SHP77 (cell line): ENCODE data around the gene RPL7A.

Source experiments
- DNase-seq, 2 experiments: peaks; one replicate each; lab custom pipeline; 2025; lab: John Stamatoyannopoulos, UW

Gene RPL7A

DNA sequence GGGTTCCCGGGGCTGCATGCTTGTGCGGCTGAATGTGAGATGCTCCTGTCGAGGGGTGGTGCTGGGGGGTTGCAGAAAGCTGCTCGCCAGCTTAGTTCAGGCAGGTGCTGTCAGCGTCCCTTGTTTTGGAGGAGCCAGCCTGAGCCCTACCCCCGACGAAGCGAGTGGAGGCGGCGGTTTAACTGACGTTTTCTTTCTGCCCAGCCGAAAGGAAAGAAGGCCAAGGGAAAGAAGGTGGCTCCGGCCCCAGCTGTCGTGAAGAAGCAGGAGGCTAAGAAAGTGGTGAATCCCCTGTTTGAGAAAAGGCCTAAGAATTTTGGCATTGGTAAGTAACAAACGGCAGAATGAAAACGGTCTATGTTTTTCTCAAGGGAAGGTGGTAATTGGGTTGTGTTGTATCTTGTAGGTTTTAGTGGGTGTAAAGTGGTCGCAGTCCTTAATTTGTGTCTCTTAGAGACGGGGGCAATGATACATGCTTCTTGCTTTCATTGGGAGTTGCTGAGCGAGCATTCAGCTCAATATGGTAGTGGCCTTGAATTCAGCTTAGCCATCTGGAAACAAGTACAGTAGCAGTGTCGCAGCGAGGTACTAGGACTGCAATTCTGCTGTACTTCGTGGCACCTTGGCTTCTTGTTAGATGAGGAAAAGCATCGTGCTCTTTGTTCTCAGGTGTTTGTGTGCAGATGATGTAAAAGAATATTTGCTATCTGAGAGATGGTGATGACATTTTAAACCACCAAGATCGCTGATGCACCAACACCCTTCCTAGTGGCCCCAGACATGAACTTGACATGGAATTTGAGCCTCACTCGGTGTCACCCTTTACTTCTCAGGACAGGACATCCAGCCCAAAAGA lies 928 bp downstream of the RPL7A start:
- DNase-seq: no peak

DNA sequence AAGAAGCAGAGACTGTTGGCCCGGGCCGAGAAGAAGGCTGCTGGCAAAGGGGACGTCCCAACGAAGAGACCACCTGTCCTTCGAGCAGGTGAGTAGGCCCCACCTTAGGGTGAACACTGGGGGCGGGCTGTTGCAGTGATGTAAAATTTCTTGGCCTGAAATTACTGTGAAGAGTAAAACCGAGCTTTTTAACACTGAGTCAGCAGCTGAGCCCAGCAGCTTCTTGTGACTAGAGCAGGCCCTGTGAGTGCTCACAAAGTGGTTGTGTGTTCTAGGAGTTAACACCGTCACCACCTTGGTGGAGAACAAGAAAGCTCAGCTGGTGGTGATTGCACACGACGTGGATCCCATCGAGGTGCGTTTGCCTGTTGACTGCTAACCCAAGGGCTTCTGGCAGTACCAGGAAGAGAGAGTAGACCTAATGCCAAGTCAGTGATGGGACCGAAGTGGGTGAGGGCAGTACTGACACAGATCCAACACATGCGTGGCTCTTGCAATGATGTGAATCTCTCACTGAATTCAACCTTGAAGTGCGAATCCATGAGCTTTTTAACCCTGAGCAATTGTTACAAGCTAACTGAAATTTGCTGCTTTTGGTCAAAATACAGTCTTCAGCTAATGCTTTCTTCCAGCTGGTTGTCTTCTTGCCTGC lies 2.1 kb downstream of the RPL7A start:
- DNase-seq: no peak

DNA sequence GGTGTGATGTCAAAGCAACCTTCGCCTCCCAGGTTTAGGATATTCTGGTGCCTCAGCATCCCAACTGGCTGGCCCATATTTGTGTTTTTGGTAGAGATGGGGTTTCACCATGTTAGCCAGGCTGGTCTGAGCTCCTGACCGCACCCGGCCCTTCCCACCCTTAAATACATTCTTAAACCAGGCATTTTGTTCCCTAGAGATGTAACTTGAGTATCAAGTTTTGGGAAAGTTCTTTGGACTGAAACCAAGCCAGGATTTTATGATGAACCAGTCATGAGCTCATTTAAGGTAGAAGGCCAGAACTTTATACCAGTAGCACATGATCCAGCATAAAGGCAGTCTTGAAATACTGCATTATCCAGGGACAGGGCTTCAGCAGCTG lies 3.5 kb downstream of the RPL7A start:
- DNase-seq: no peak

DNA sequence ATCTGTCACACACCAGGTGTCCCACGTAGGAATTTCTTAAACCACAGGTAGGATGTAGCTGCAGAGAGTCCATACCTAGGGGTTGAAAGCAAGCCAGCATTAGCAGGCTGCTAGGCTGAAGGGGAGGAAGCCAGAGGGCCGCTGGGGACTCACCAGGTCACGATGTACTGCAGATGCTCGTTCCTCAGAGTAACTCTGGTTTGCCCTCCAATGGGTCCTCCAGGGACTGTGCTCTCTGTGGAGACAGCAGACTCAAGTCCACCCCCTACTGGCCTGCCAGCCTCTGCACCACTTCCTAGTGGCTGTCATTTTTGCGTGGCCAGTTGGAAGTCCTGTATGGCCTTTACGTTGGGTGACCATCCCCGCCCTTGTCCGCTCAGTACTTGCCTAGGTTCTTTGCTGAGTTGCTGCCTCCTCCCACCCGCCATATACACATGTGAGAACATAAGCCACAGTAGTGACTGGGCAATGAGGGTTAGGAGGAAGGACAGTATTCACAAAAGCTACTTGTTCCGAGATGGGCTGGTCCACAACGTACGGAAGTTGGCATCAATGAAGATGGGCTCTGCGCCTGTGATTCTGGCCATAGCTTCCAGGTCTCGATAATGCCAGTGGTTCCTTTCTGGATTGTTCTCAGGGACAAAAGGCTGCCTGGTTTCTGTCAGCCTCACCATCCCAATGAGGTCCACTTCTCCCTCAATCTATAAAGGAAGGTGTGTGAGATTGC lies 4.1 kb downstream of the RPL7A start:
- peak; percentile 35 to 58 for DNase-seq

DNA sequence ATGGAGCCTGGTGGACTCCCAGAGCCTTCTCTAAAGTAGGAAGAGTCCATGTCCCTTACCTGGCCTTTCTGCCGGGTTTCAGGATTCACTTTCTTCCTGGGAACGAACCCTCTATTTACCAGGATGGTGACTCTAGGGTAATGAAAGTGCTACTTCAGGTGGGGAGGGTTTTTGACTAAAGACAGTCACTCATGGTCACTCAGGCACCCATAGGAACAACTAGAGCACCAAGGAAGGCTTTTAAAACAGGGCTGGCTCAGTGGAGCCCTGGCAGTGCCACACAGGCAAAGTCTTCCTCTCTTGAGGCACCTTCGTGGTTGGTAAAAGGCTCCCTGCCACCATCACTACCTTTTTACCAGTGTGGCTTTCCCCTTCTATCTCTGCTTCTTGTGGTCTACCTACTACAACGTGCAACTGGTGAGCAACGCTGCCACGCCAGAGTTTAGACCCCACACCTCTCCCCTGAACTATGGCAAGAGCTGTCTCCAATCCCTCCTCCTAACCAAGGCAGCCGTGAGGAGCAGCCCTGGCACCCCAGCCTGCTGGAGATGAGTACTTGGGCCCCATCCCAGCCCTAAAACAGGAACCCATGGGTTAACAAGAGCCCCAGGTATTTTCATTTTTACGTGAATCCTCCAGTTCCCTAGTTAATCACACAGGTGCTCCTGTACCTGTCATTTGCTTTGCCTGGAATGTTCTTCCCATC lies 4.8 kb downstream of the RPL7A start:
- no peak for DNase-seq

DNA sequence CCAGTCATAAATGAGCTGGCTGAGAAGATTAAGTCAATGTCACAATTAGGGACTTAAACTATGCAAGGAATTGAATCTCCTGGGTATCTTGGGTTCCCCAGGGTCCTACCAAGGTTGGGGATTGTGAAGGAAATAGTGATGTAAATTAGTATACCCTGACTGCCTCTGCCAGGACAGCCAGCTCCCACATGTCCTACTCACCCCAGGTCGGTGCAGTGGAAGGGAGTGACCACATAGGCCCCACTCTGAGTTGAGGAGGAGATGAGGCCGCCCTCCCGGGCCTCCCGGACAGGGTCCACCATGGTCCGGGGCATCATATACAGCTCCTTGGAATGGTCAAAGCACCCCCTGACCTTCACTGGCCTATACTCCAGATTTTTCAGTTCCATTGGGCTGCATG lies 5.5 kb downstream of the RPL7A start:
- no peak for DNase-seq

DNA sequence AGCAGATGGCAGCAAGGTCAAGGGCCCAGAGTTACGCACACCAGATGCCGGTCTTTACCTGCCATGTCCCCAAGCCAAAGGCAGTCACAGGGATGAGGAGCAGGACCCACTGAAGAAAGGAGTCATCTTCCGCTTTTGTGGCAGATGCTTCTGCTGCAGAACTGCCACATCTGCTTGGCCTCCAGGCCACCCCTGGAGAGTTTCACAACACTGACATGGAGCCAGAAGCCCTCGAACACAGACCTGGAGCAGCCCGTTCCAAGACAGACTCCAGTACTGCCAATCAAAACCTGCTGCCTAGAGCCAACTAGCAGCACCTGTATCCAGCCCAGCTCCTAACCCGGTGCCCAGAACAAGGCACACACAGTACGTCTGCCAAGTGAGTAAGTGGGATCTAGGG lies 6.7 kb downstream of the RPL7A start:
- no peak for DNase-seq

DNA sequence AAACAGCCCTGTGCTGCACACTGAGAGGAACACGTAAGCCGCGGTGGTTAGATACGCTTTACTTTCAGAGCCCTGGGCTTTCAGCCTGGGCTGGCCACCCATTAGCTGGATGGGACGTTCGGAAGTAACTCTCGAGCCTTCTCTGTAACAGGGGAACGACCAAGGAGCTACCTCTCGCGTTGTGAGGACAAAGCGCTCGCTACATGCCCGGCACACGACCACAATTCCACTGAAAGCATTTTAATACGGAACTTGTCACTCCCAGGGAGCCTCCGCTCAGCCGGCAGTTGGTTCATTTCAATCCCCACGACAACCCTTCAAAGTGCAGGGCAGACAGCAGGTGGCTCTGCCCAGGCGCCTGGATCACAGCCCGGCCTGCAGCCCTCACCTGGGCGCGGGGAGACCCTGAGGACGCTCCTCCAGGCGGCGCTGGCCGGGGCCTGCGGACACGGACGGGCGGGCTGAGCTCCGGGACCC lies 7.9 kb downstream of the RPL7A start:
- DNase-seq: no peak

DNA sequence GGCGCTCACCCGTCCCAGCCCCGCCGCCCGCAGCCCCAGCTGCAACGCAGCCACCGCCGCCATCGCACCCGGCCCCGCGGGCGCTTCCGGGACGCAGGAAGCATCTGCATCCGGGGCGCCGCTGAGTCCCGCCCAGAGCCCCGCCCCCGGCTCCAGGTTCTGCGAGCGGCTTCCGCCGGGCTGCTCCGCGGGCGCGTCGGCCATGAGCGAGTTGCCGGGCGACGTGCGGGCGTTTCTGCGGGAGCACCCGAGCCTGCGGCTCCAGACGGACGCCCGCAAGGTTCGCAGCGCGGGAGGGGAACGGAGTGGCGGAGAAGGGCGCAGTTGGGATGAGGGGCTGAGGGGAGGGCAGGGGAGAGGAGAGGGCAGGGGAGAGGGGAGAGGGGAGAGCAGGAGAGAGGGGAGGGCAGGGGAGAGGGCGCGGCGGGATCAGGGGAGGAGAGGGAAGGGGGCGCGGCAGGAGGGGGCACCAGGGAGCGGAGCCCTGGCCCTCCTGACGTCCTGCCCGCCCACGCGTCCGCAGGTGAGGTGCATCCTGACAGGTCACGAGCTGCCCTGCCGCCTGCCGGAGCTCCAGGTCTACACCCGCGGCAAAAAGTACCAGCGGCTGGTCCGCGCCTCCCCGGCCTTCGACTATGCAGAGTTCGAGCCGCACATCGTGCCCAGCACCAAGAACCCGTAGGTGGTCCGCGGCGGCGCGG lies 8.5 kb downstream of the RPL7A start, which contains the start of the genes SURF1 and SURF2:
SURF1 (minus strand) TSS at position 97 of the 701 bp plus-strand sequence; CDS start at position 63, 34 bp downstream.
SURF2 (plus strand) TSS at position 160 of the 701 bp plus-strand sequence; CDS start at position 203, 43 bp downstream.
- DNase-seq: peak; percentile 68 to 88

DNA sequence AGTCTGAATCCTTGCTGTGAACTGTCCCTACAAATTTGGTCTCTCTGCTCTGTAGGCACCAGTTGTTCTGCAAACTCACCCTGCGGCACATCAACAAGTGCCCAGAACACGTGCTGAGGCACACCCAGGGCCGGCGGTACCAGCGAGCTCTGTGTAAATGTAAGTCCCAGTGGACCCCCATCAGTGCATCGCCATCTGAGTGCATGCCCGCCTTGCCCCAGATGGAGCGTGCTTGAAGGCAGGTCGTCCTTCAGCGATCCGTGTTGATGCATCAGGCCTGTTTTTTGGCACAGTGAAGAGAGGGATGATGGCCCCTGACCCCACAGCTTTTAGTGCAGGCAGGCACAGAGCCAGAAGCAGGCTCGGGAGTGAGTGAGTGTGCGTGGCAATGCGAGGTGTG lies 9.6 kb downstream of the RPL7A start:
- no peak for DNase-seq

DNA sequence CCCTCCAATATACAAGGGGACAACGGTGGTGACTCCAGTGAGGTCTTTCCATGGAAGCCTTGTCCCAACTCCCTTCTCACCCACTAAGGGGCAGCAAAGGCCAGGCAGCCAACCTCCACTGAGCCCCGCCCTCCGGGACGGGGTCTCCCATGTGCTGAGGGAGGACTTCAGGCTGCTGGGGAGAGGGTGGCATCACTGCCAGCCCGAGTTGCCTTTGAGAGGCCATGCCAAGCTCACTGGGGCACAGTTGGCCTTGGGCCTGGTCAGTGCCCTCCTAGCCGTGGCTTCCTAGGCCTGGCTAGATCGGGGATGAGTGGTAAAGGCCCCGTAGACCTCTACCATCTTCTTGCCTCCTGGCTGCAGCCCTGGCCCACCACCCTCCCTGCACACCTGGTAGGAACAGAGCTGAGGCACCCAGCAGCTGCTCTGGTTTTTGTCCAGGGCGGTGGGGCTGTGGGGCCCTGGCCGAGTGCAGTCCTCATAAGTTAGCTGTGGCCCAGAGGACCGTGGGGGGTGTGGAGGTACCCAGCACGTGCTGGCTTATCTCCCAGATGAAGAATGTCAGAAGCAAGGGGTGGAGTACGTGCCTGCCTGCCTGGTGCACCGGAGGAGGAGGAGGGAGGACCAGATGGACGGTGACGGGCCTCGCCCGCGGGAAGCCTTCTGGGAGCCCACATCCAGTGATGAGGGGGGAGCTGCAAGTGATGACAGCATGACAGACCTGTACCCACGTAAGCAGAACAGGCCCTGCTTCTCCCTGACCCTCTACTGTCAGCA lies 11.6 kb downstream of the RPL7A start:
- DNase-seq: peak; percentile 58 to 65

DNA sequence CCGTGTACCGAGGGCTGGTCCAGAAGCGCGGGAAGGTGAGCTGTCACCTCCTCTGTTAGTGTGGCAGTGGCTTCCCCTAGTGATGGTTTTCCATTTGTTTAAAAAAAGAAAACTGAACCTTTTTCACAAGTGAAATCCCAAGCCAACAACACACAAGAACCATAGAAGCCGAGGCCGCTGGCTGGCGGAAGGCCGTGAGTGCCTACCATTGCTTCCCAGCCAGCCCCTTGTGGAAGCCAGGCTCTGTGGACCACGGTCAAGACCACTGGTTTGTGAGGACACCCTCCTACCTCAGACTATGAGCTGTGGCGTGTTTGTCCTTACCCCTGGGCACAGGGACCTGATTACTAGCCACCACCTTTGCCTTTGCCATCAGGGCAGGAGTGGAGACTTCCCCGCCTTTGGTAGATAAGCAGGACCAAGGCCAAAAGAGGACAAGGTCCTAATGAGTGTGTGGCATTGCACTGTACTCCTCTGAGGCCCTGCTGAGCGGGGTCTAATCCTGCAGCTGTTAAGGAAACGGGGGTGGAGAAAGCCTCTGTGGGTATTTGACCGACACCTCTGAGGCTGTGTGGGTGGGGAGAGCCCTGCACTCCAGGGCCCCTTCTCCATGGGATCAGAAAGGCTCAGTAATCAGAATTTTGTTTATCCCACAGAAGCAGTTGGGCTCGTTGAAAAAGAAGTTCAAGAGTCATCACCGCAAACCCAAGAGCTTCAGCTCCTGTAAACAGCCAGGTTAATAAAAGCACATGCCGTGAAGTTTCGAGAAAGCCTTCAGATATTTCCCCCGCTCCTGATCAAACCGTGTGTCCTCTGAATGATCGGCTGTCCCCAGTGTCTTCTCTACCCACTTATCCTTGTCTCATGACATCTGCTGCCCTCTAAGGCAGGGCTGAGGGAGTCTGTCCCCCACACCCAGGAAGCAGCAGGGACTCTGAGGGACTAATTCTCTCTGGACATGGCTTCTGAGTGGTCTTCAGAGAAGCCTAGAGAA lies 12.7 kb downstream of the RPL7A start:
- DNase-seq: no peak

DNA sequence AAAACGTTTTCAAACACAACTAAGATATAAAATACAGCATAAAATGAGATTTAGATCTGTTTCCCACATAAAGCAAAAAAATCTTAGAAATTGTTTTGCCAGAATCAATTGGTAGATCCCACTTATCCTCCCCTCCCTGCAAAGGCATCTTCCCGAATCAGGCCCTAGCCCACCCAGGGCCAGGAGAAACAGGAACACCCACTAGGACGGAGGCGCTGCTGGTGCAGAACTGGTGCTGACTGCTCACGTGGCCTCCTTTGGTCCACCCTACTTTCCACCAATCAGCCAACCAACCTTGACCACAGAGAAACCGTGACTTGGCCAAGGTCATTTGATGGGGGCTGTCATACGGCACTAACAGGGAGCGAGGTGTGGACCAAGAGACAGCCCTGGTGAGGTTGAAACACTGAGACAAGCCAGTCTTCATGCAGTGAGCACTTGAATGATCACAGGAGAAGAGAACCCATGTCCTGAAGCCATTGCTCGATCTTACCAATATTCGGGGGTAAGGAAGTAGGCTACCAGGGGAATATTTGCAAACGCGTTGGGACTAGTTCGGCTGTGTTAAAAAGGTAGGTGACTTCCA lies 13.6 kb downstream of the RPL7A start:
- DNase-seq: no peak

DNA sequence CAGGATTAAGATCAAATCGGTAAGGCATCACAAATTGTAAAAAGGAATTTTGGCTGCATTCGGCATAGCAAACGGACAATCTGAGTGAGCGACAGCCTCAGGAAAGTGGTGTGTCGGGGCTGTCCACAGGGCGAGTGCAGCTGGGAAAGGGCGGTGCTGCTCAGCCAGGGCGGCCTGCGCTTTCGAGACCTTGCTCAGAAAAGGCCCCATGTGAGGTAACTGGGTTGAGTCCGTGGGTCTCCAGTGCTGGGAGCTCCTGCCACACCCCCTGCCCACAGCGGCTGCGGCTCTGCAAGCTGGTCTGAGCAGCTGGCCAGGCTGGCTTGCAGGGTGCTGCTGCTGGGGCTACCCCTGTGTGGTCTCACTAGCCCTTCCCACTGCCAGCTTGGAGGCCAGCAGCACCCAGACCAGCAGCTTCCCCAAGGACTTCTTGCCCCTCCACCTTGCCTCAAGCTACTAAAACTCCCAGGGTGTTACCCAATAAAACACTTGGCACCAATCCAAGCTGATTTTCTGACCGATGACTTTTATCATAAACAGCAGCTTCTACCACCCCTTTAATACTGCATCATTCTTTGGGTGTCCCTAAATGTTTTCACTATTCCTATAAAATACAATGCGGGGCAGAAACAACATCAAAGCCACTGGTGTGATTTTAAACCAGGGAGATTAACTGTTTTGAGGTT lies 14.5 kb downstream of the RPL7A start:
- no peak for DNase-seq

DNA sequence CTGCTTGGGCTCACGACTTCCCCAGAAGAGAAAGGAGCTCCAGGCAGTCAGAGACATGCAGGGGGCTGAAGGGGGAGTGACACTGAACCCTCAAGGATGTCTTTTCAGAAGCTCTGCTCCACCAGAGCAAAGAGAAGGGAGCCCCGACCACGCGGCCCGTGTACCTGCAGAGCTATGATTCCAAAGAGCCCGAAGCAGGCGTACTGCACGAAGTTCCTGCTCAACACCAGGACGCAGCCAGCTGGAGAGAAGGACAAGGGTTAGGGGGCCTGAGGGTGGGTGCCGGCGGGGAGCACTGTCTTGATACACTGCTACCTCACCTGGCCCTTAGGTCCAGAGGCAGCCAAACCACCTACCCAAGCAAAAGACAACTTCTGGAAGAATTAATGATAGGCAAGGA lies 18.4 kb downstream of the RPL7A start:
- DNase-seq: no peak

DNA sequence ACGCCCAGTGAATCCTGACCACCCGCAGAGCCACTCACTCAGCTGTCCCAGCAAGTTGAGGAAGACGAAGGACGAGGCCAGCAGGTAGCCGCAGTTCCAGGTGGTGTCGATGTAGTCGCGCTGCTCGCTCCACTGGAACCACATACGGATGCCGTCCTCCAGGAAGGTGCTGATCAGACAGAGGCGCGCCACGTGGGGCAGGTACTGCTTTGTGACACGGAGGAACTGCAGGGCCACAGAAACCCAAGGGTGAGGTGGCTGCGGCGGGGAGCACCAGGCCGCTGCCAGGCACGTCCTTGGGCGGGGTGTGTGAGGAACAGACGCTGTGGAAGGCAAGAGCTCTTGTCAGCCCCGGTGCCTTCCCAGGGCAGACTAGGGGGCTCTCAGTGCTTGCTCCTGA lies 19.2 kb downstream of the RPL7A start:
- DNase-seq: no peak

DNA sequence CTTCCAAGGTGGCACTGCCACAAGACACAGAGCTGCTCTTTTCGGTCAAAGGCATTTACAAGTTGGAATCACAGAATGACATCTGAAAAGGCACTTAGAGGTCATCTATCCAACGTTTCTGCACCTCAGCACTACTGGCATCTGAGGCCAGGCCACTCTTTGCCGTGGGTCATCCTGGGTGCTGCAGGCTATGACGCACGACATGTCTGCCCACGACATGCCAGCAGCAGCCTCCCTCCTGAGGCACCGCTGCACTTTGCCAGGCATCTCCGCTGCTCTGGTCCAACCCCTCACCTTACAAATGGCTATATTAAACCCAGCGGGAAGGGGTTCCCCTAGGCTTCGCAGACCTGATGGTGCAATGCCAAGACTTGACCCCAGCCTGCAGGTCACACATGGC lies 19.8 kb downstream of the RPL7A start:
- no peak for DNase-seq

DNA sequence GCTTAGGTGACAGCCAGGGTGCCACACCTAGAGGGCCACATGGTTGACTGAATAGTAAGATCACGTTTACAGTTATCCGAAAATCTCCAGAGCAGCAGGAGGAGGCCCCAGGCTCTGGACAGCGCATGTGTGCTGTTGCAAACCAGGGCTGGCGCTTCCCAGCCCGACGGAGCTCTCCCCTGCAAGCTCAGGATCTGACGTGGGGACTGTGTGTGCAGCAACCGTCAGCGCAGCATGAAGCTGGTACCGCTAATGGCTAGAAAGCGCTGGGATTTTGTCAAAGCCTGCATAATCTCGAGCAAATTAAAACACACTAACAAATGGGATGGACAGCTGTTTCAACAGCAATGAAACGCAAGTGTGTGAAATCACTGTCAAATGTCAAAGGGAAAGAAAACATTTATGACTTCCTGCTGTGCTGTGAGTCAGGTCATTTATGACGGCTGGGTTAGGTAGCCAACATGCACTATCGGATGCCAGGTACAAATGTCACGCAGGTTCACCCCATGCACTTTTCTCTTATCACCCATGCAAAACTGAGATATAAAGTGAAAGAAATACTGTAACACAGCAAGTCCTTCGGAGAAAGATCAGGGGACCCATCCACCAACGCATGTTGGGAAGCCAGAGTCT lies 20.3 kb downstream of the RPL7A start:
- peak; percentile 80 to 89 for DNase-seq
